Measurements from ENCODE around the gene LUZP2.

LUZP2 gene

GRCh38 chr11:24624432-24624831 lies 127.6 kb downstream of the LUZP2 start:
- Histone ChIP-seq H3K27me3 (ENCODE audit: control insufficient read depth, insufficient read depth, low read length) (no peaks in the 10 kb centered on the region), H3K9me3 (ENCODE audit: control insufficient read depth, insufficient read depth, low read length) (no peaks in the 10 kb centered on the region), H3K27ac (ENCODE audit: low read length) (no peak overlapping the region), H3K4me3 (ENCODE audit: low read length) (no peak overlapping the region), H3K4me1 (ENCODE audit: control insufficient read depth, insufficient read depth, low read length) (no peaks in the 10 kb centered on the region), H3K36me3 (ENCODE audit: control insufficient read depth, insufficient read depth, low read length) (no peaks in the 10 kb centered on the region)
- DNase-seq (ENCODE audit: low read depth, low spot score): no peak
- WGBS (ENCODE audit: insufficient coverage, insufficient read length): 100% methylated on average over 2 of the region's 2 CpGs

GRCh38 chr11:24625975-24626374 lies 129.1 kb downstream of the LUZP2 start:
- H3K9me3 ChIP-seq (ENCODE audit: control insufficient read depth, insufficient read depth, low read length): no peaks in the 10 kb centered on the region
- no peaks in the 10 kb centered on the region for H3K4me1 ChIP-seq (ENCODE audit: control insufficient read depth, insufficient read depth, low read length)
- H3K4me3 ChIP-seq (ENCODE audit: low read length): no peak overlapping the region
- no peaks in the 10 kb centered on the region for H3K27me3 ChIP-seq (ENCODE audit: control insufficient read depth, insufficient read depth, low read length)
- no peak for DNase-seq (ENCODE audit: low read depth, low spot score)
- no CpG with 5 or more reads among the region's 1 CpG for WGBS (ENCODE audit: insufficient coverage, insufficient read length)
- no peak overlapping the region for H3K27ac ChIP-seq (ENCODE audit: low read length)
- no peaks in the 10 kb centered on the region for H3K36me3 ChIP-seq (ENCODE audit: control insufficient read depth, insufficient read depth, low read length)

GRCh38 chr11:24628224-24628776 lies 131.4 kb downstream of the LUZP2 start:
- Histone ChIP-seq H3K4me3 (ENCODE audit: low read length) (no peak overlapping the region), H3K9me3 (ENCODE audit: control insufficient read depth, insufficient read depth, low read length) (no peaks in the 10 kb centered on the region), H3K4me1 (ENCODE audit: control insufficient read depth, insufficient read depth, low read length) (no peaks in the 10 kb centered on the region), H3K27ac (ENCODE audit: low read length) (no peak overlapping the region), H3K36me3 (ENCODE audit: control insufficient read depth, insufficient read depth, low read length) (no peaks in the 10 kb centered on the region), H3K27me3 (ENCODE audit: control insufficient read depth, insufficient read depth, low read length) (no peaks in the 10 kb centered on the region)
- WGBS (ENCODE audit: insufficient coverage, insufficient read length): no CpG with 5 or more reads among the region's 5 CpGs
- no peak for DNase-seq (ENCODE audit: low read depth, low spot score)

- no CpG with 5 or more reads among the region's 4 CpGs for WGBS (ENCODE audit: insufficient coverage, insufficient read length)
- Histone ChIP-seq H3K4me3 (ENCODE audit: low read length) (no peak overlapping the region), H3K27ac (ENCODE audit: low read length) (no peak overlapping the region), H3K9me3 (ENCODE audit: control insufficient read depth, insufficient read depth, low read length) (no peaks in the 10 kb centered on the region), H3K36me3 (ENCODE audit: control insufficient read depth, insufficient read depth, low read length) (no peaks in the 10 kb centered on the region), H3K4me1 (ENCODE audit: control insufficient read depth, insufficient read depth, low read length) (no peaks in the 10 kb centered on the region), H3K27me3 (ENCODE audit: control insufficient read depth, insufficient read depth, low read length) (no peaks in the 10 kb centered on the region)
- no peak for DNase-seq (ENCODE audit: low read depth, low spot score)
These were observed 137.8 kb downstream of the LUZP2 start for GRCh38 chr11:24634606-24635160.

- no peak overlapping the region for H3K27ac ChIP-seq (ENCODE audit: low read length)
- WGBS (ENCODE audit: insufficient coverage, insufficient read length): no CpG with 5 or more reads among the region's 5 CpGs
- H3K27me3 ChIP-seq (ENCODE audit: control insufficient read depth, insufficient read depth, low read length): no peaks in the 10 kb centered on the region
- H3K36me3 ChIP-seq (ENCODE audit: control insufficient read depth, insufficient read depth, low read length): no peaks in the 10 kb centered on the region
- no peak for DNase-seq (ENCODE audit: low read depth, low spot score)
- H3K4me3 ChIP-seq (ENCODE audit: low read length): no peak overlapping the region
- H3K9me3 ChIP-seq (ENCODE audit: control insufficient read depth, insufficient read depth, low read length): no peaks in the 10 kb centered on the region
- no peaks in the 10 kb centered on the region for H3K4me1 ChIP-seq (ENCODE audit: control insufficient read depth, insufficient read depth, low read length)
These were observed 138.9 kb downstream of the LUZP2 start for GRCh38 chr11:24635588-24636290.

GRCh38 chr11:24636291-24636629 lies 139.4 kb downstream of the LUZP2 start:
- no CpG with 5 or more reads among the region's 1 CpG for whole genome bisulfite sequencing (ENCODE audit: insufficient coverage, insufficient read length)

GRCh38 chr11:24637520-24637919 lies 140.7 kb downstream of the LUZP2 start:
- Histone ChIP-seq H3K36me3 (ENCODE audit: control insufficient read depth, insufficient read depth, low read length) (no peaks in the 10 kb centered on the region), H3K4me1 (ENCODE audit: control insufficient read depth, insufficient read depth, low read length) (no peaks in the 10 kb centered on the region), H3K9me3 (ENCODE audit: control insufficient read depth, insufficient read depth, low read length) (no peaks in the 10 kb centered on the region), H3K27ac (ENCODE audit: low read length) (no peak overlapping the region), H3K4me3 (ENCODE audit: low read length) (no peak overlapping the region), H3K27me3 (ENCODE audit: control insufficient read depth, insufficient read depth, low read length) (no peaks in the 10 kb centered on the region)
- no peak for DNase-seq (ENCODE audit: low read depth, low spot score)
- no CpG with 5 or more reads among the region's 6 CpGs for WGBS (ENCODE audit: insufficient coverage, insufficient read length)

More at GRCh38 chr11:24636291-24636629, 139.4 kb downstream of the LUZP2 start:
- Histone ChIP-seq H3K27me3 (ENCODE audit: control insufficient read depth, insufficient read depth, low read length) (no peaks in the 10 kb centered on the region), H3K4me3 (ENCODE audit: low read length) (no peak overlapping the region), H3K4me1 (ENCODE audit: control insufficient read depth, insufficient read depth, low read length) (no peaks in the 10 kb centered on the region), H3K36me3 (ENCODE audit: control insufficient read depth, insufficient read depth, low read length) (no peaks in the 10 kb centered on the region), H3K27ac (ENCODE audit: low read length) (no peak overlapping the region), H3K9me3 (ENCODE audit: control insufficient read depth, insufficient read depth, low read length) (no peaks in the 10 kb centered on the region)
- no peak for DNase-seq (ENCODE audit: low read depth, low spot score)

- H3K27me3 ChIP-seq (ENCODE audit: control insufficient read depth, insufficient read depth, low read length): no peaks in the 10 kb centered on the region
- DNase-seq (ENCODE audit: low read depth, low spot score): no peak
- H3K36me3 ChIP-seq (ENCODE audit: control insufficient read depth, insufficient read depth, low read length): no peaks in the 10 kb centered on the region
- H3K9me3 ChIP-seq (ENCODE audit: control insufficient read depth, insufficient read depth, low read length): no peaks in the 10 kb centered on the region
- no peak overlapping the region for H3K4me3 ChIP-seq (ENCODE audit: low read length)
- no peaks in the 10 kb centered on the region for H3K4me1 ChIP-seq (ENCODE audit: control insufficient read depth, insufficient read depth, low read length)
- H3K27ac ChIP-seq (ENCODE audit: low read length): no peak overlapping the region
These were observed 145.8 kb downstream of the LUZP2 start for GRCh38 chr11:24642648-24643047.

- Histone ChIP-seq H3K9me3 (ENCODE audit: control insufficient read depth, insufficient read depth, low read length) (no peaks in the 10 kb centered on the region), H3K36me3 (ENCODE audit: control insufficient read depth, insufficient read depth, low read length) (no peaks in the 10 kb centered on the region), H3K27ac (ENCODE audit: low read length) (no peak overlapping the region), H3K4me3 (ENCODE audit: low read length) (no peak overlapping the region), H3K4me1 (ENCODE audit: control insufficient read depth, insufficient read depth, low read length) (no peaks in the 10 kb centered on the region), H3K27me3 (ENCODE audit: control insufficient read depth, insufficient read depth, low read length) (no peaks in the 10 kb centered on the region)
- DNase-seq (ENCODE audit: low read depth, low spot score): no peak
These were observed 148.7 kb downstream of the LUZP2 start for GRCh38 chr11:24645563-24645962.

- WGBS (ENCODE audit: insufficient coverage, insufficient read length): no CpG with 5 or more reads among the region's 2 CpGs
- H3K27me3 ChIP-seq (ENCODE audit: control insufficient read depth, insufficient read depth, low read length): no peaks in the 10 kb centered on the region
These were observed 155.0 kb downstream of the LUZP2 start for GRCh38 chr11:24651873-24652272.

GRCh38 chr11:24653901-24654300 lies 157.0 kb downstream of the LUZP2 start:
- H3K27ac ChIP-seq (ENCODE audit: low read length): no peak overlapping the region
- H3K36me3 ChIP-seq (ENCODE audit: control insufficient read depth, insufficient read depth, low read length): no peaks in the 10 kb centered on the region
- DNase-seq (ENCODE audit: low read depth, low spot score): no peak
- no peaks in the 10 kb centered on the region for H3K27me3 ChIP-seq (ENCODE audit: control insufficient read depth, insufficient read depth, low read length)
- H3K9me3 ChIP-seq (ENCODE audit: control insufficient read depth, insufficient read depth, low read length): no peaks in the 10 kb centered on the region
- H3K4me1 ChIP-seq (ENCODE audit: control insufficient read depth, insufficient read depth, low read length): peaks cover 1% of the 10 kb centered on the region; the same call in 1 of the 2 replicates
- H3K4me3 ChIP-seq (ENCODE audit: low read length): no peak overlapping the region
- no CpG with 5 or more reads among the region's 4 CpGs for WGBS (ENCODE audit: insufficient coverage, insufficient read length)

More at GRCh38 chr11:24651873-24652272, 155.0 kb downstream of the LUZP2 start:
- Histone ChIP-seq H3K27ac (ENCODE audit: low read length) (no peak overlapping the region), H3K9me3 (ENCODE audit: control insufficient read depth, insufficient read depth, low read length) (no peaks in the 10 kb centered on the region), H3K4me3 (ENCODE audit: low read length) (no peak overlapping the region), H3K36me3 (ENCODE audit: control insufficient read depth, insufficient read depth, low read length) (no peaks in the 10 kb centered on the region), H3K4me1 (ENCODE audit: control insufficient read depth, insufficient read depth, low read length) (peaks cover 1% of the 10 kb centered on the region; the same call in 1 of the 2 replicates)
- no peak for DNase-seq (ENCODE audit: low read depth, low spot score)

Data from iPS DF 6.9 (cell line).